WERI-Rb-1 (cell line): Measurements from ENCODE around the gene PRDM8.

Source experiments
- DNase-seq: peaks from one replicate; pipeline ENCODE4 v3.0.0-alpha.2; 2020
- H3K27ac ChIP-seq: fragments of 250-450 bp; sonication (Bioruptor Pico); 2 replicates; pipeline ENCODE4 v1.5.1; 2020; ENCODE audit warnings: mild to moderate bottlenecking, moderate library complexity
- H3K27me3 ChIP-seq: fragments of 250-450 bp; sonication (Bioruptor Pico); 2 replicates; pipeline ENCODE4 v1.5.1; 2021; ENCODE audit warnings: mild to moderate bottlenecking, low read depth, moderate library complexity; ENCODE audit not compliant: insufficient read depth, severe bottlenecking
- H3K36me3 ChIP-seq: fragments of 250-450 bp; sonication (Bioruptor Pico); 2 replicates; pipeline ENCODE4 v1.5.1; 2020; ENCODE audit warnings: mild to moderate bottlenecking, moderate library complexity
- H3K4me3 ChIP-seq: 2 replicates; pipeline ENCODE4 v1.5.1; 2011; ENCODE audit warnings: low read depth, mild to moderate bottlenecking, control low read depth, low read length
- H3K9me3 ChIP-seq: fragments of 250-450 bp; sonication (Bioruptor Pico); 2 replicates; pipeline ENCODE4 v1.5.1; 2021; ENCODE audit warnings: mild to moderate bottlenecking, moderate library complexity; ENCODE audit not compliant: severe bottlenecking
- CTCF ChIP-seq: IDR thresholded peaks from 2 replicates; pipeline ENCODE4 v1.5.1; 2011; ENCODE audit warnings: low read depth, mild to moderate bottlenecking, control low read depth, inconsistent platforms, low read length

Gene PRDM8

GRCh38 chr4:80155316-80155982, 41.9 kb upstream of the PRDM8 start:
- Histone ChIP-seq H3K36me3 (no peaks in the 10 kb centered on the region), H3K4me3 (no peak overlapping the region), H3K27me3 (no peaks in the 10 kb centered on the region), H3K27ac (no peak overlapping the region), H3K9me3 (no peaks in the 10 kb centered on the region)
- no peak for DNase-seq
- no peak for TF ChIP-seq CTCF

GRCh38 chr4:80156410-80156809, 40.9 kb upstream of the PRDM8 start:
- Histone ChIP-seq H3K27me3 (no peaks in the 10 kb centered on the region), H3K4me3 (no peak overlapping the region), H3K27ac (no peak overlapping the region), H3K36me3 (no peaks in the 10 kb centered on the region), H3K9me3 (no peaks in the 10 kb centered on the region)
- TF ChIP-seq CTCF = no peak
- DNase-seq = no peak

GRCh38 chr4:80161413-80162058, 35.8 kb upstream of the PRDM8 start:
- Histone ChIP-seq H3K36me3 (no peaks in the 10 kb centered on the region), H3K4me3 (no peak overlapping the region), H3K27ac (no peak overlapping the region), H3K27me3 (no peaks in the 10 kb centered on the region), H3K9me3 (no peaks in the 10 kb centered on the region)
- no peak for TF ChIP-seq CTCF
- no peak for DNase-seq

- Histone ChIP-seq H3K9me3 (no peaks in the 10 kb centered on the region), H3K4me3 (no peak overlapping the region), H3K27ac (no peak overlapping the region), H3K27me3 (no peaks in the 10 kb centered on the region), H3K36me3 (no peaks in the 10 kb centered on the region)
- no peak for DNase-seq
- TF ChIP-seq CTCF = no peak
These were observed 34.9 kb upstream of the PRDM8 start for GRCh38 chr4:80162418-80162817.

- H3K27me3 ChIP-seq = no peaks in the 10 kb centered on the region
- no peak for DNase-seq
- H3K27ac ChIP-seq = no peak overlapping the region
- TF ChIP-seq CTCF = no peak
- H3K9me3 ChIP-seq = no peaks in the 10 kb centered on the region
- H3K36me3 ChIP-seq = no peaks in the 10 kb centered on the region
- H3K4me3 ChIP-seq = no peak overlapping the region
These were observed 31.4 kb upstream of the PRDM8 start for GRCh38 chr4:80165855-80166254.
